SK-N-MC (cell line): ENCODE measurements around the gene CACNA1B.

ENCODE experiments used
- EZH2 ChIP-seq: fragments of 200-600 bp; sonication (generic); IDR thresholded peaks from one replicate; pipeline ENCODE4 v1.6.1; 2017; ENCODE audit warnings: antibody characterized with exemption
- POLR2AphosphoS5 ChIP-seq: IDR thresholded peaks from 2 replicates; pipeline ENCODE4 v1.6.1; 2012; ENCODE audit warnings: mild to moderate bottlenecking, low read depth, low read length, borderline replicate concordance

- TF ChIP-seq POLR2AphosphoS5 (no peak), EZH2 (no peak)
These were observed 160.7 kb downstream of the CACNA1B start for GRCh38 chr9:138038244-138038671.
